A549 (cell line): ENCODE data around the gene KSR1.

Source experiments
- MAFK ChIP-seq: fragments of 450-650 bp; IDR thresholded peaks from 2 replicates; pipeline ENCODE4 v1.6.1; 2014; ENCODE audit not compliant: partially characterized antibody
- POLR2AphosphoS2 ChIP-seq: conservative IDR thresholded peaks from 2 replicates; pipeline ENCODE4 v1.6.1; 2012; ENCODE audit warnings: low read length, improper control_type of control experiment, inconsistent platforms
- REST ChIP-seq: fragments of 200-600 bp; sonication (generic); IDR thresholded peaks from 2 replicates; pipeline ENCODE4 v1.6.1; 2016; ENCODE audit warnings: antibody characterized with exemption, mild to moderate bottlenecking, moderate library complexity

GRCh38 chr17:27519550-27519949 is 63.3 kb downstream of the KSR1 start:
- TF ChIP-seq MAFK (no peak), REST (no peak), POLR2AphosphoS2 (no peak)
